Activated CD8-positive, alpha-beta memory T cell treated with anti-CD3 and anti-CD28 coated beads for 1 hour (primary cell): ENCODE results near the gene FRS3.
A peak's percentile ranks its signal among the peaks of the same experiment; 100 is the strongest.

Experiments used
- DNase-seq, 2 donors: peaks; one replicate each; pipeline ENCODE4 v3.0.0-alpha.2; 2020; ENCODE audit warnings: low read depth in 1 of 2; ENCODE audit errors: extremely low read depth in 1 of 2

Gene FRS3

GRCh38 chr6:41791305-41791704 lies 11.6 kb upstream of the FRS3 start:
- no peak for DNase-seq

- no peak for DNase-seq
These were observed 10.3 kb upstream of the FRS3 start for GRCh38 chr6:41790045-41790444.

- DNase-seq, result no peak
These were observed 9.7 kb upstream of the FRS3 start for GRCh38 chr6:41789390-41789724.

DNA sequence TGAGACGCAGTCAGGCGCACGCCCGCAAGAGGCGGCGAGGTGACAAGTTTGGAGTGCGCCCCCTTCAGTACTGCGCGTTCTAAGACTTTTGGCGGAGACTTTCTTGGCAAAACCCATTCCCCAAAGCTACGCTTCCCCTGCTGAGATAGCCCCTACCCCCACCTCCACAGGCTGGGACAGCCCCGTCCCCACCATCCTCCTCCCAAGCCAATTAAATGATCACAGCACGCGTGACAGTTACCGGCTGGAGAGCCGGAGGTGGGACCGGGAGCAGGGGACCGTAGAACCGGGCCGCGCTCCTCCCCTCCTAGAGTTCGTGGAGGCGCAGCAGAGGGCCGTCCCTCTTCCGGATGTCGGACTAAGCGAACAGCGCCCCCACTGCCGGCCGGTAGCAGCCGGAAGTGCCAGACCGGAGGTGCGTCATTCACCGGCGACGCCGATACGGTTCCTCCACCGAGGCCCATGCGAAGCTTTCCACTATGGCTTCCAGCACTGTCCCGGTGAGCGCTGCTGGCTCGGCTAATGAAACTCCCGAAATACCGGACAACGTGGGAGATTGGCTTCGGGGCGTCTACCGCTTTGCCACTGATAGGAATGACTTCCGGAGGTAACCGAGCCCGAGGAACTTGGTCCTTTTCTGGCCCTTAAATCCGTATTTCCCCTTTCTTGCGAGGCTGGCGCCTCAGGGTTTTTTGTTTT lies 7.7 kb upstream of the FRS3 start, which contains the start of gene TOMM6:
TSS of gene TOMM6 (plus strand) at position 476 of the 699 bp plus-strand sequence. CDS start at position 480, 4 bp downstream.
- DNase-seq, result peak; percentile 82 to 92

DNA sequence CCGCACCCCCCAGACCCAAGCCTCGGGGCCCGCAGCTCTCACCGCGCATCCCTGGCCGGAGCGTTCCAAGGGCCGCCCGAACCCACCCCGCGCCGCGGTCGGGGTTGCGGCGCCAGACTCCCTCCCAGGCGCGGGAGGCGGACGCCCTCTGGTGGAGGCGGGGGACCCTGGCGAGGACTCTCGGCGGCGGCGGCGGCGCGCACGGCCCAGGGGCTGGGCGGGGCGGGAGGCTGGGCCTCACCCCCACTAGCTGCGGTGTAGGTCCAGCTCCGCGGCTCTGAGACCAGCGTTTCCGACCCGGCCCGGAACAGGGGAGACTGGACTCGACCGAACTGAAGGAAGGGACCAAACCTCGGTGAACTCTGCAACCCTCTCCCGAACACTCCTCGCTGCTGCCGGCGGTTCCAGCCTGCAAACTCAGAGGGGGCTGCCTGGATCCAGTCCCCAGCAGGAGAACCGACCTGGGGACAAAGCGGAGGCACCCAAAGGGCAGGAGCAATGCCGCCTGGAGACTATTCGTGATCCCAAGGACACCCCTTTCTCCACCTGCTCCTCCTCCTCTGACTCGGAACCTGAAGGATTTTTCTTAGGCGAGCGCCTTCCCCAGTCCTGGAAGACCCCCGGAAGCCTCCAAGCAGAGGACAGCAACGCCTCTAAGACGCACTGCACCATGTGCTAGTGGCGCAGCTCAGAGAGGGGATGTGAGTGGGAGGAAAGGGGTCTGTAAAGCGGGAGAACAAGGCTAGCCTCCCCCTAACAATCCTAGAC lies 6.9 kb upstream of the FRS3 start:
- DNase-seq, result peak; percentile 51 to 89

DNA sequence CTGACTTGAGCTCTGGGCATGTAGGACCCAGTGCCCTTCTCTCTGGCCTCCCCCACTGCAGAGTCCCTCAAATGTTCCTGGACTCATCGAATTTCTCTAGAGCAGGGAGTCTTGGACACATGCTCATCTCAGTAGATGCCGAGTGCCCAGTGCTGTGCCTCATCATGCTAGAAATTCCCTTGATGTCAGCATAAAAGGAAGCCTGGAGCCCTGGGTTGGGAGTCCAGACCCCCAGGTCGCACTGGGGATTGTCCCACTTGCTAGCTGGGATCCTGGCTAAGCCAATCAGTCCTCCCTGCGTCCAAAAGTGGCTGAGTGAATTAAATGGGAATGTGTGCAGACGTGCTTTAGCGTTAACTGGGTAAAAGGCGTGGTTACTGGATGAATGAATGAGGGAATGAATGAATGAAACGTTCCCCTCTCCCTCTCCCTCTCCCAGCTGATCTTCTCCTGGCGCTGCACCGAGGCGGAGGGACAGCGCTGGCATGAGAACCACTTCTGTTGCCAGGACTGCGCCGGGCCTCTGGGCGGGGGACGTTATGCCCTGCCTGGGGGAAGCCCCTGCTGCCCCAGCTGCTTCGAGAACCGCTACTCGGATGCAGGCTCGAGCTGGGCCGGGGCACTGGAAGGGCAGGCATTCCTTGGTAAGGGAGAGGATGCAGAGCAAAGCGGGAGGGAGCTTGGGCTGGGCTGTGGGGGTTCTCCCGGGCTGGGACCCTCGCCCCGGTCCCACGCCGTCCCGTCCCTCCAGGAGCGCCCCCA lies 6.2 kb upstream of the FRS3 start:
- DNase-seq, result no peak

DNA sequence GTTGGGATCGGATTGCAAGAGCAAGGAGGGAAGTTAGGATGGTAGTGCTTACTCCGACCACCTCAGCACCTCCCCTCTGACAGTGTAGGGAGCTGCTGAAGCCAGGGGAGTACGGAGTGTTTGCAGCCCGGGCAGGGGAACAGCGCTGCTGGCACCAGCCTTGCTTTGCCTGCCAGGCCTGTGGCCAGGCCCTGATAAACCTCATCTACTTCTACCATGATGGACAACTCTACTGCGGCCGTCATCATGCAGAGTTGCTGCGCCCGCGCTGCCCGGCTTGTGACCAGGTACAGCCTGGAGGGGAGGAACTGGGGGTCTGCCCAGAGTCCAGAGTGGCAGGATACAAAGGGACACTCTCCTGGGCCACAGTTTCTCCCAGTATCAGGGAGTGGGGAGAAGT lies 5.6 kb upstream of the FRS3 start:
- no peak for DNase-seq

GRCh38 chr6:41784581-41785171 lies 5.0 kb upstream of the FRS3 start:
- no peak for DNase-seq

DNA sequence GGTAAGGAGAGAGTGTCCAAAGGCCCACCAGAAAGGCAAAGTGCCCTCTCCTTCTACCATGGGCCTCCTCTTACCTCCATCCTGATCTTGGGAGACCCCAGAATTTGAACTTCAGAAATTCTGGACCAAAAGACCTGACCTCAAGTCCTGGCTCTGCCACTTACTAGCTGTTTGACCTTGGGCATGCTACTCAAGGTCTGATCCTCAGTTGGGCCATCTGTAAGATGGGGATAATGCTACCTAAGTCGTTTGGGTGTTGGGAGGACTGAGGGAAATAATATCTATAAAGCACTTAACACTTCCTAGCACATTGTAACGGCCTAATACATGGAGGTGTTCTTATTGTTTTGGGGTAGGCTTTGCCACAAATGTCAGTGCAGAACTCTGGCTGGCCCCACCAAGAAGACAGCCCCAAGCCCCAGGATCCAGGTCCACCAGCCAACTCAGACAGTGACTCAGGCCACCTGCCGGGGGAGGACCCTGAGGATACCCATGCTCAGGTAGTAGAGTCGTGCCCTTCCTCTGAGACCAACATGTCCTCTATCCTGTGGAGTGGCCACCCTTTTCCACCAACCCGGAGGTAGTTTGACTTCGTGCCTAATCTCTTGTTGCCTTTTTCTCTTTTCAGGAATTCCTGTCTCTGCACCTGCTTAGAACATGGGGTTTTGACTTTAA lies 3.5 kb upstream of the FRS3 start:
- no peak for DNase-seq

DNA sequence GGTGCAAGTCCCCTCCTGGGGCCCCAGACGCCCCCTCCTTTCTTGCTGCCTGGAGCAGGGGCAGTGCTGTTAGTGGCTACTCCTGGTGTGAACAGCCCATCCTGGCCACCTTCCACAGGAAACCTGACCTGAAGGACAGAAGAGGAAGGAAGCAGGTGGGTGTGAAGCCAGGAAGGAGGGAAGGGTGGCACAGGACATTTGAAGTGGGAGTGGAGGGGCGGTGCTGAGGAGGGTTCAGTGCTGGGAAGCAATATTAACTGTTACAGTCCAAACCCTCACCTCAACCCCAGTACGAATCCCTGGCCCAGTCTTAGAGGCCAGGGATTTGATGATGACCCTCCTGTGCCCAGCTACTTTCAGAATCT lies 1.6 kb upstream of the FRS3 start:
- DNase-seq, result no peak

- no peak for DNase-seq
These were observed 1.1 kb upstream of the FRS3 start, which contains the start of gene PRICKLE4 for GRCh38 chr6:41780551-41781365. PRICKLE4 (plus strand) TSS chr6:41780782; CDS start chr6:41783474, 2,692 bp downstream.

GRCh38 chr6:41779336-41779735 lies 364 bp downstream of the FRS3 start:
- no peak for DNase-seq

DNA sequence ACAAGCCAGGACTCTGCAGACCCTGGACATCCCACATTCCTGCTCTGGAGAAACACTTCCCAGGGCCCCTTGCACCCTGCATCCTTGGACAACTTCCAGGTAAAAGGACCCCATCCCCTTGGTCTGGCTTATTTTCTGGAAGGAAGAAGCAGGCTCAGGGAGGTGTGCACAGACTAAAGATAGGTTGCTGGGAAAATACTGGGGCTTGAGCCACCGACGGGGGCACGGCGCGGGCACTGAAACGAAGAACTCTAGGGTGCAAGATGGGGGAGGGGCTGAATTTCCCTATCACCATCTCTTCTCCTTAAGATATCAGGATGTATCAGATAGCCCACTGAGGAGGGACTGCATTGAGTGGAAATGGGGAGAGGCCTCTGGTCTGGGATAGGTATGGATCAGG lies 805 bp downstream of the FRS3 start:
- DNase-seq, result no peak

DNA sequence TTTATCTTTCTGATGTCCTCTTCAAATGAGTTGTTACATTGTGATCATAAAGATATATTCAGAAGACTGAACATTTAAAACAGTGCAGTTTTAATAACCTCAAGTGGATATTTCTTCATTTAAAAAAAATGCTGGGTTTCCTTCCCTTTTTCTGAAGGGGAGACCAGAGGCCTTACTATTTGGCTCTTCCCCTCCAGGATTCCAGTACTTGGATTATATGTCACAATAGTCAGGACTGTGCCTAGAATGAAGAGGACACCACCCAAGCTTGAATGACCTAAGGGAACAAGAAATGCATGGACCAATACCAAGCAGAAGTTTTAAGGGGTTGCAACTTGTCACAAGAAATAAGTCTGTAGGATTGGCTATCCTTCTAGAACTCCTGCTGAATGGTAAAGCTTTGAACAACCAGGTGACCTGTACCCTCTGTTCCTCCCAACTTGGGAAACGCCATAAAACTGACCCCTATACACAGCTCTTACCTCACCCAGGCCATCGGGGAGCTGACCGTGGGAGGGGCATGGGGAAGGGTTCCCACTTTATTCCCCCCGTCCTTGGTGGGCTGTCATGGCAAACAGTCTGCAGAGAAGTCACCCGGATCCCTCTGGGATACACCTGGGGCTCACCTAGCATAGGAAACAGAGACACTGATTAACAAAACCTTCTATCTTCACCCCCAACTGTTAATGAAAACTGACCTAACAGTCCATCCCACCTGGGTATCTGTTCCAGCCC lies 2.0 kb downstream of the FRS3 start:
- DNase-seq, result no peak

DNA sequence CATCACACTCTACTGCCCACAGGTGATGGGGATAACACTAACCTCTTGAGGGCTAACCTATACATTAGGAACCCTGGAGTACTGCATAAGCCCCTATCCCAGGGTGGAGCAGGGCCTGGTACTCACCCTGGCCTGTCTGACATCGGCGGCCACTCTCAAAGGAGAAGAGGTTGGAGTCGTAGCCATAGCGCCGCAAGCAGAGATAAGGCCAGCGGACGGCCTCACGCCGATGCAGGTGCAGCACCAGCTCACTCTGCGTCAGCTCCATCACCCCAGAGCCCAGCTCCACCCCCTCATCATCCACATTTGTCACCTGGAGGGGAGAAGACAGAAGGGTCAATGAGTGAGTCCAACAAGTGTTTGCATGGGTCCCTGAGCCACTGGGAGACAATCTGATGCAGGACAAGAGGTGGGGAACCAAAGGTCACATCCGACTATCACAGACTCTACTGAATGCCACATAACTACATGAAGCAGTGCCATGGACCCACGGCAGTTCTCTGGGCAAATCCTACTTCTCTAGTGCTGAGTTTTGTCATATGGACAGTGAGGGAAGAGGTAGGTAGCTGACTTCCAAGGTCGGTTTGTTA lies 4.3 kb downstream of the FRS3 start:
- DNase-seq, result no peak

- DNase-seq, result no peak
These were observed 4.9 kb downstream of the FRS3 start for GRCh38 chr6:41774841-41775240.

DNA sequence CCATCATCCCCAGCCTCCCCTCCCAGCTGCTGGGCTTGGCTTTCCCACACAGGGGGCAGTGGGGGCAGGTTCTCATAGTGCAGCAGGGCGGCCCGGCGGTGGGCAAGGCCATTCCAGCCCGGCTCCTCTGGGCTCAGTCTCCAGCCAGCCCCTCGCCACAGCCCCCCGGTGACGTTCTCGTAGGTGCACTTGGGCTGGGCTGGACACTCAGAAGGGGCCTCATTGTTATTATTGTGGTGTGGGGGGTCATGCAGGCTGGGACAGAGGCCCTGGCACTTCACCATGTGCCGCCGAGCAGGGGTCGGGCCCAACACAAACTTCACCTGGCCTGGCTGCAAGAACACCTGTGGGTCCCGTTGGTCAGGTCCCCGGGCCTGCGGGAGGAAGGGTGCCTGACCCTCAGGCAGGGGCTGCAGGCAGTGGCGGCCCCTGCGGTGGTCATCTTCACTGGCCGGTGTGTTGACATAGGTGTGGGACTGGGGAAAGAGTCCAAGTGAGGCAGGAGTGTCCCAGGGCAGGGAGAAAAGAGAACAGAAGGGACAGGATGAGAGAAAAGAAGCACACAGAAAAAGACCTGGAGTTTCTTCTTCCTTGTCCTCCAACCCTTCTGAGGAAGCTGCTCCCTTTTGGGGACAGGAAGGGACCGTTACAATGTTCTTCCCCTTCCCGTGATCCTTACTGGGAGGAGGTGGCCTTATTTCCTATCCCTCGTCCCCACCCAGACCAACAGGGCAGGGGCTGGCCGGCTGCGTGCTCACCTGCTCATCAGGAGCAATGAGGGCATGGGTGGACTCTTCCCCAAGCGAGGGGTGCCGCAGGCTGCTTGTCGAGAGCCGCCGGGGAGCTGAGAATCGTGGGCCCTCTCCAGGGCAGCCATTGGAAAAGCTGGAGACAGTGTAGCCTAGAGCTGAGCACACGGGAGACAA lies 8.4 kb downstream of the FRS3 start:
- DNase-seq, result no peak
